Measurements from ENCODE around the gene C17orf78. TPM values are rescaled to one million over a fixed set of nuclear protein-coding genes. Genes with fewer than 3 reads are reported as not detected.
"Not testable (repeated sequence)": the region's sequence is repeated elsewhere in the genome, so short reads cannot be mapped to it uniquely, and the experiment has no call there.

C17orf78 gene
- total RNA-seq, 1 donor from 2014 or later, result not detected

GRCh38 chr17:37385474-37385990, 9.7 kb downstream of the C17orf78 start:
- intact Hi-C loops (cut with micrococcal nuclease), result no loop called here

- intact Hi-C loops (cut with micrococcal nuclease), result no loop called here
These were observed 10.7 kb downstream of the C17orf78 start for GRCh38 chr17:37386462-37386861.

- intact Hi-C loops (cut with micrococcal nuclease), result no loop called here
These were observed 12.5 kb downstream of the C17orf78 start for GRCh38 chr17:37388266-37388665.

GRCh38 chr17:37389160-37389559, 13.4 kb downstream of the C17orf78 start:
- intact Hi-C loops (cut with micrococcal nuclease), result no loop called here

- intact Hi-C loops (cut with micrococcal nuclease), result no loop called here
These were observed 15.4 kb downstream of the C17orf78 start for GRCh38 chr17:37391146-37391545.

- intact Hi-C loops (cut with micrococcal nuclease), result no loop called here
These were observed 16.3 kb downstream of the C17orf78 start for GRCh38 chr17:37392024-37392590.

GRCh38 chr17:37393352-37393751, 17.6 kb downstream of the C17orf78 start:
- intact Hi-C loops (cut with micrococcal nuclease), result no loop called here

- intact Hi-C loops (cut with micrococcal nuclease), result no loop called here
These were observed 23.5 kb downstream of the C17orf78 start for GRCh38 chr17:37399265-37399803.

GRCh38 chr17:37400505-37400904, 24.7 kb downstream of the C17orf78 start:
- intact Hi-C loops (cut with micrococcal nuclease), result no loop called here

- intact Hi-C loops (cut with micrococcal nuclease), result not testable (repeated sequence)
These were observed 29.7 kb downstream of the C17orf78 start for GRCh38 chr17:37405522-37405921.

GRCh38 chr17:37405955-37406634, 30.3 kb downstream of the C17orf78 start:
- intact Hi-C loops (cut with micrococcal nuclease), result loop anchor here (2.0 kb wide), 1 partner anchor 203 kb away; the partner anchor contains the start of gene SYNRG

- intact Hi-C loops (cut with micrococcal nuclease), result loop anchor here (1.0 to 2.0 kb wide), 4 partner anchors 23 to 202 kb away; partner anchors contain the start of genes DUSP14 and SYNRG
These were observed 31.1 kb downstream of the C17orf78 start, which contains the start of the genes ACACA and TADA2A for GRCh38 chr17:37406635-37407461. TSS of gene ACACA (minus strand) at chr17:37406836. CDS start at chr17:37406299, 537 bp downstream. TSS of gene TADA2A (plus strand) at chr17:37406886. CDS start at chr17:37411366, 4,480 bp downstream.

GRCh38 chr17:37408145-37408479, 32.3 kb downstream of the C17orf78 start:
- intact Hi-C loops (cut with micrococcal nuclease), result not testable (repeated sequence)

- intact Hi-C loops (cut with micrococcal nuclease), result no loop called here
These were observed 34.6 kb downstream of the C17orf78 start for GRCh38 chr17:37410357-37410756.

- intact Hi-C loops (cut with micrococcal nuclease), result no loop called here
These were observed 38.2 kb downstream of the C17orf78 start for GRCh38 chr17:37413875-37414519.

GRCh38 chr17:37417852-37418251, 42.1 kb downstream of the C17orf78 start:
- intact Hi-C loops (cut with micrococcal nuclease), result no loop called here

GRCh38 chr17:37422971-37423625, 47.3 kb downstream of the C17orf78 start:
- intact Hi-C loops (cut with micrococcal nuclease), result no loop called here

- intact Hi-C loops (cut with micrococcal nuclease), result no loop called here
These were observed 49.5 kb downstream of the C17orf78 start for GRCh38 chr17:37425268-37425667.

GRCh38 chr17:37429039-37429438, 53.3 kb downstream of the C17orf78 start:
- intact Hi-C loops (cut with micrococcal nuclease), result no loop called here

- intact Hi-C loops (cut with micrococcal nuclease), result no loop called here
These were observed 53.7 kb downstream of the C17orf78 start for GRCh38 chr17:37429453-37429852.

All from T-helper 1 cell treated with Interleukin-12 subunit alpha and Interleukin-12 subunit beta and Interleukin-4 antibody, amounts not matched to agents 30 ng/mL and 1 ng/mL, for 36 hours (primary cell).